ENCODE data around the gene SULF2.

Gene SULF2

DNA sequence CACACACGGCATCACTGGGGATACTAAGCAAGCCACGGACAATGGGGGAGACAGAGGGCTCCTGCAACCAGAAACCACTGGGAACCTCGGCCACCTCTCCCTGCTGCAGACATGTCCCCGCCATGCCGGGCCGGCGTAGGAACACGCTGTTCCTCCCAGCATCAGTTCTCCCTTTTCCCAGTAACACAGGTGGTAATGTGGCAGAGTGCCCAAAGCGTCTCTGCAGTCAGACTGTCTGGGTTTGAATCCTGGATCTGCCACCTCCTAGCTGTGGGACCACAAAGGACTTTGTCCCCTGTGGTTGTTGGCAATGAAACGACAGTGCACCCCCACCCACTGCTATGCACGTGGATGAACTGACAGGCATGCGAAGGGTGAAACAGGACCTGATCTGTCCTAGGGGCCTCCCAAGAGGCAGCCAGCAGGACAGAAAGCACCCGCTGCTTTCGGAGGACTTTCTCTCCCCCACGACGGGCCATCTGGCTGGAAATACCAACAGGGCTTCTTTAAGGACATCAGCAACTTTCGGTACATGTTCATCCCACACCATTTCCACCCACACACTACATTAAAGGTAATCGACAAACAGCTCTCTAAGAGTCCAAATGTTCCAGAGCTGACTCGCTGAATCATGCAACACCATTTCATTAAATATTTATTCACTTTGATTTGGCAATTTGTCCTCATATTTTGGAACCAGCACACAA, 74.1 kb downstream of the SULF2 start:
- no peak for DNase-seq (ENCODE audit: low read depth)

DNA sequence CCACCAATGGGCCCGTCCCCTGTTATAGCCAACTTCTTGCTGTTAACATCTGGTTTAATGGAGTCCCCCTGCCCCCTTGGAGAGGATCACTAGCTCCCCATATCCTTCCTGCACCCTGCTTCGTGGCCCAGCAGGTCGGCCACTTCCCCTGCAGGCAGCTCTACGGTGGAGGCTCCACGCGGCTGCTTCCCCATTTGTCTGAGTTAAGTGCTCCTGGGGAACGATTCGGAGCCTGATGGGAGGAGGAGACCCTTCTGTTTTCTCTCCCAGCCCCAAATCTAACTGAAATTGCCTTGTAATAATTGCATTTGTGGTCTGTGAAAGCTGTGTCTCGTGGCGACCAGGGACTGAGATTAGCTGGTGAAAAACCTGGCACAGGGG, 74.6 kb downstream of the SULF2 start:
- DNase-seq (ENCODE audit: low read depth), result no peak

DNA sequence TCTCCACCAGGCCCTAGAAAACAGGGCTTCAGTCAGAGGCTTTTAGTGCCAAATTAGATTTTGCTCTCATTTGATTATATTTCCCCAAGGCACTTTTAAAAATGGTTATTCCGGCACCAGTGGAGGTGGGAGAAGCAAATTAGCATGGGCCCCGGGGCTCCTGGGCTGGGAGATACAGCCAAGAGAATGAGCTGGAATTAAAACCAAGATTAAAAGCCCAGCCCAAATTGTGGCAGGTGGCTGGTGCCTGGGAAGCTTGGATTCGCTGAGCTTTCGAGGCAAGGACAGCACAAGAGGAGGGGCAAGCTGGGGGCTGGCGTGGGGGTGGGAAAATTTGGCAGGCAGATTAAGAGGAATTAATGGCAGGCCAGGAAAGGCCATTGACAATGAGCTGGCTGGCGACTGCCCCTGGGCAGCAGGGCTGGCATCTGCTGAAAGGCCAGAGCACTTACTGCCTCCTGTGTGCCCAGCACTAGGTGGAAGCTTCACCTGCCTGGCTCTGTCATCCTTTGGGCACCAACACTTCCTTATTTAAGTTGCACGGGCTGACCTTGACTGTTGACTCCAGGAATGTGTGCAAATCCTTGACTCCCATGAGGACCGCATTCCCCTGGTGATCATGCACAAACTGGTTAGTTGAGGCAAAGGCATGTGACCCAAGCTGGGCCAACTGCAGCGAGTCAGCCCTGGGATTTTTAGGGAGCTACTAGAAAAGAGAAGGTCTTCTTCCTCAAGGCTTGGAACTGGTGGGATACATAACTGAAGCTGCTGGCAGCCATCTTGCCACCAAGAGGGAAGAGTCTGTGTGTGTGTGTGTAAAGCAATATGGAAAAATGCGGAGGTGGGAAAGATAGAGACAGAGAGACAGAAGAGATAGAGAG, 76.1 kb downstream of the SULF2 start:
- no peak for DNase-seq (ENCODE audit: low read depth)

DNA sequence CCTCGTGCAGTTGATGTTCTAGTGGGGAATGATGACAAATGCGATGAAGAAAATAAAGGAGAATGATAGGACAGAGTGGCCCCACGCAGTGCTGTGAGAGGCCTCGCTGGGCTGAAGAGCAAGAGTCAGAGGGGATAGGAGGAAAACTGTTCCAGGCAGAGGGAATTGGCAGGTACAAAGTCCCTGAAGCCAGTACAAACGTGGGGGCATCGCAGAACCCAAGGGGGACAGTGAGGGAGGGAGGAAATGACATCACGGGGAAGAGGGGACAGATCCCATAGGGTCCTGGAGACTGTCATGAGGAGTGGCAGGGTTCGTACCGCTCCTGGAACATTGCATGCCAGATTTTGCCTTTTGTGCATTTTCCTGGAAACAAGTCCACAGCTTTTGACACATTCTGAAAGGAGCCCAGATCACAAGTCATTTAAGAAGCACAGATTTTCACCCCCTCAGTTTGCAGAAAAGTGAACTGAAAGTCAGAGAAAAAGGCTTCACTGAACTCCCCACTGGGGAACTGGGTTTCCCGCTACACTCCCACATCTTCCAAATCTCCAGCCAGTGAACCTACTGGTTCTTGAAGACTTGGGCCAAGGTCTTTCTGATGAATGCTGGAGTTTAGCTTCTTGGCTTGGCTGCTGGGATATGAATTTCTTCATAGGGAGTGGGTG, 77.0 kb downstream of the SULF2 start:
- DNase-seq (ENCODE audit: low read depth), result no peak

DNA sequence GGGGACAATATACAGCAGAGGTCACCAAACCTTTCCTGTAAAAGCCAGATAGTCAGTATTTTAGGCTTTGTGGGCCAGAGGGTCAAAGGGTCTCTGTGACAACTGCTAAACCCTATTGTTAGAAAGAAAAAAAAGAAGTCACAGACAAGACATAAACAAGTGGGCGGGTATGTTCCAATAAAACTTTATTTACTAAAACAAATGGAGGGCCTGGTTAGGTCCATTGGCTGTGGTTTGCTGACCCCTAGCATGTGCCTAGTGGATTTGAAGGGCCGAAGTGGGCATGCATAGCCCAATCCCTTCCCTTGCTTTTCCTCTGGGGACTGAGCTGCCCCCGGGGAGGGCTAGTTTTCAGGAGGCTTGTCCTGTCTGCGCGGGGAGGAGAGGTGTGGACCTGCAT, 78.9 kb downstream of the SULF2 start:
- DNase-seq (ENCODE audit: low read depth), result no peak

DNA sequence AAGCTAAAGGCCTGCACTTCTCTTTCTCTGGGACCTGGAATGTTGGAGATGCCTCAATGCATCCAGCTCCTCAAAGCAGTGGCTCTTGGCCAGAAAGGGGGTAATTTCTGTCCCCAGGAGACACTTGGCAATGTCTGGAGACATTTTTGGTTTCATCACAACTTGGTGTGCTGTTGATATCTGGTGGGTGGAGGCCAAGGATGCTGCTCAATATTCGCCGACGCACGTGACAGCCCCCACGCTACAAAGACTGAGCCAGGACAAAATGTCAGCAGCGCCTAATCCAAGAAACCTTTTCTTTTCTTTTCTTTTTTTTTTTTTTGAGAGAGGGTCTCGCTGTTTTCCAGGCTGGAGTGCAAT, 79.8 kb downstream of the SULF2 start:
- no peak for DNase-seq (ENCODE audit: low read depth)

DNA sequence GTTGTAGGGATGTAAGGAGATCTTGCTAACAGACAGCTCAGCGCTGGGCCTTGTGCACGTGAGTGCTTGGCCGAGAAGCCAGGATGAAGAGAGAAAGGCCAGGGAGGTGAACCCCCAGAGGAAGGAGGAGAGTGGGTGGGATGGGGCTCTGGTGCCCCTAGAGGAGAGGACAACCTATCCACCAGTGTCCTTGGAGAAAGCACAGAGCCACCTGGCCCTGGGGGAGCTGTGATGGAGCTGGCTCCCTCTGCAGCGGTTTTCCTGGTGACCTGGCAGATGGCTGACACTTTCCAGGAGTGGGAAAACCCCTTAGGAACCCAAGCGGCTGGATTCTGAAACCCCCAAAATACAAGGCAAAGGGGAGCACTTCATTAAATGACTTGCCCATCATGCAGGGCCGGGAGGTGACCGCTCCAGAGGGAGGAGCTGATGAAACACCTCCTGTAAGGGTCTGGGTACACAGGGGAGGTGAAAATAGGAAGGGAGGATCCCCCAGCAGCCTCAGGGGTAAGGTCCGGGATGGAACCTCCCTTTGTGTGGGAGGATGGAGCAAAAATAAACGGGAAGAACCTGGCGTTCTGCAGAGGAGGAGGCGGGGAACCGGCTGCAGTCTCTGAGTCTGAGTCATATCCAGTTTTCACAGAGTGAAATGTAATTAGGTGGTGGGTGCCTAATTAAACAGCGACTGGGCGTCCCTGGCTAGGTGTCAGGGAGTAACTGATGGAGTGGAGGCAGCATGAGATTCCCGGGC, 80.4 kb downstream of the SULF2 start:
- DNase-seq (ENCODE audit: low read depth), result no peak

DNA sequence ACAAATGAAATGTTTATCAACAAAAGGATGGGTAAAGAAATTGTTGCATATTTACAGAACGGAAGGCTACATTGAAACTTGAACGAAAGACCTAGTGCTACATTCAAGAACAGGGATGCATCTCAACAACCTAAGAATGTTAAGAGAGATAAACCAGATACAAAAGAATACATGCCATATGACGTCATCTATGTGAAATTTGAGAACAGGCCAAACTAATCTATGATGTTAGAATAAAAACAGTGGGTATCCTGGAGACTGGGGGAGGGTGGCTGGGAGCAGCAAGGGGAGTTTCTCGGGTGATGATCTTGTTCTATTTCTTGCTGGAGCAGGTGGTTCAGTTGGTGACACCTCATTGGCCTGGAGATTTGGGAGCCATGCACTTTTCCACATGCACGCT, 81.5 kb downstream of the SULF2 start:
- no peak for DNase-seq (ENCODE audit: low read depth)

DNA sequence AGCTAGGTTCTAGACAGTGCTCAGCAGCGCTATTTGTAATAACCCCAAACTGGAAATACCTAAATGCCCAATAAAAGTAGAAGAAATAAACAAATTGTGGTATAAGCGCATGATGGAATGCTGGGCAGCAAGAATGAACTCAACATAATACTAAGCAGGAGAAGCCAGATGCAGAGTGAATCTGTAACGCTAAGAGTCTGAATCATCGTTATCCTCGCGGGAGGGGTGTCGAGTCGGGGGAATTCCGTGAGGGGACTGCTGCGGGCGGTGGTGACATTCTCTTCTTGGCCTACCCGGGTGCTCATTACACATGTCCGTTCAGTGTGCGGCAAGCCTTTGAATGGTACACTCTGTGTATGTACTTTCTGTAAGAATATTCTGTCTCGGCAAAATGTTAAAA, 83.7 kb downstream of the SULF2 start:
- DNase-seq (ENCODE audit: low read depth), result no peak

DNA sequence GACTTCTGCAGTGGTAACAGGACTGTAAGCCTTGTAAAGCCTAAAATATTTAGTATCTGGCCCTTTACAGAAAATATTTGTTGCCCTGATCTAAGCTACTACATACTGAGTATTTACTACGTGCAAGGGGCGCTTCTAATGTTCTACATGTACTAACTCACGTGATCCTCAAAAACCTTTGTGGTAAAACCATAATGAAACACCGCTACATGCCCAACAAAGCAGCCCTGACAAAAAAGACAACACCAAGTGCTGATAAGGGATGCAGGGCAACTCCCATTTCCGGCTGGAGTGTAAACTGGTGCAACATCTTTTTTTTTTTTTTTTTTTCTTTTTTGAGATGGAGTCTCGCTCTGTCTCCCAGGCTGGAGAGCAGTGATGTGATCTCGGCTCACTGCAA, 85.0 kb downstream of the SULF2 start:
- DNase-seq (ENCODE audit: low read depth), result no peak

DNA sequence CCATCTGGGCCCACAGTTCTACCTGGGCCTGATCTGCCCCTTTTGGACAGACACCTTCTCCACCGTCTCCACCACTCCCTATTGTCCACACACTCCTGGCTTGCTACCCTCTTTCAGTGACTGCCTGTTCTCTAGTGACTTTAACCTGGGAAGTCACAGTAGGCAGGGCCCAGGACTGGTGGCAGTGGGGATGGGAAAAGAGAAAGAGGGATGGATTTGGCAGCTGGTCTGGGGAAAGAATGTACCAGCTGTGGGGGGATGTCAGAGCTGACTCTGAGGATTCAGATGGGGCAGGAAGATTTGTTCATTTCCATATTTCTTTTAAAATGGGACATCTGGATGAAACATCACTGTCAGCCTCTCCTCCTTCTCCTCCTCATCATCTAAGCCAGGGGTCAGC, 85.5 kb downstream of the SULF2 start:
- no peak for DNase-seq (ENCODE audit: low read depth)

DNA sequence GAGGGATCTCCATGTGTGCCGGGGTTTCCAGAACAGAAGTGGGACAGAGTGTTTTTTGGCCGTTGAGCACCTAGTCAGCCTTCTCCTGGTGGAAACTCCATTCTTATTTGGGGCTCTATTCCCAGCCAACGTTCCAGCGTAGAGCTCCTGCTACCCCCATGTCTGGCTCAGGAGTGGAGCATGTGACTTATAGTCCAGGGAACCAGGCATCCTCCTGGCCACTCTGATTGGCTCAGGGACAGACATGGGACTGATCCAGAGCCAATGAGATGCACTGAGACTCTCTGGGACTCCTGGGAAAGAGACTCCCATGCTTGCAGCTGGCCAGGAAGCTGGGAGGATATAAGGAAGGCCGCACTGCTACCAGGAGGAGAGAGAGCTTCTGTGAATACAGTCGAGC, 87.1 kb downstream of the SULF2 start:
- DNase-seq (ENCODE audit: low read depth), result no peak

DNA sequence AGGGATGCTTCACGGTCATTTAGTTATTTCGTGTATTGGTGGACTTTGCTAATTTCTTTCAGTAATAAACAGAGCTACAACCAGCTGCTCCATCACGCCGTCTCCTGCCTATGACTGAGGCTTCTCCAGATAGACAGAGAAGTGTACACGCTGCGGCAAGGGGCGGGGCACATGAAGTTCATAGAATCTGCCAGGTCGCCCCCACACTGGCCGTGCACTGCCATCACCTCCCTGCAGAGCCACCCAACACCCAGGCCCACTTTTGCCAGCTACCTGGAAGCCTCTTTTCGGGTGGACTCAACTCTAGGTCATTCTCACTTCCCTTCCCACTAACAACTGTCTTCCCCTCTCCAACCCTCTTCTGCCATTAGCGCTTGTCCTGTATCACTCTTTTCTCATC, 88.4 kb downstream of the SULF2 start:
- DNase-seq (ENCODE audit: low read depth), result no peak

DNA sequence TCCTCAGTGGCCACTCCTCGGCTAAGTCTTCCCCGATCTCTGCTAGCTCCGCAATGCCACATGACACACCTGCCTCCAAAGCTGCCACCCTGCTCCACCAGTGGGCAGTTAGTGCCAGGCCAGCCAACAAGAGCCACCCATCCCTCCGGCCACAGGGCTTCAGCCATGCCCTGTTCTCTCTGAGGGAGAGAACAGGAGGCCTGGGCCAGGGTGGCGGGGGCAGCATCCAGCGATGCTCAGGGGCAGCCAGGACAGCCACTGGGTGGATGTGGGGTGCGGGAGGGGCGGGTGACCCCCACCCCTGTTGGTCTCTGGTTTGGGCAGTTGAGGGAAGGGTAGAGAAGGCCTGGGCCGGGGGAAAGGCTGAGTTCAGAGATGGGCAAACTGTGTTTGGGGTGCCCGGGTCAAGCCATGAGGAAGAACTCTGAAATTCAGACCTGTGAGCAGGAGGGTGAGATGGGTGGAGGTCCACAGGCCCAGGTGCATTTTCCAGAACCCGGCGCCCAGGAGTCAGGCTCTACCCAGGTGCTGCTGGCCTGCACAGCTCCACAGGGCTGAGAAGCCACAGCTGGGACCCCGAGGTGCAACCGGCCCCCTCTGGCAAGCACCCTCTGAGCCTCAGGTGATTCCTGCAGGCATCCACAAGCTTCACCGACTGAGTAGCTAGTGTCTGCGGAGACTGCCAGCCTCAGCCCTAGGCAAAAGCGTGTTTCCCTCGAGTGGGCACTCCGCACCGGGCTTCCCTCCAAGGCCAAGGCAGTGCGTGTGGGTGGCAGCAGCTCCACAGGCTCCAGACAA, 91.1 kb downstream of the SULF2 start:
- DNase-seq (ENCODE audit: low read depth), result no peak

DNA sequence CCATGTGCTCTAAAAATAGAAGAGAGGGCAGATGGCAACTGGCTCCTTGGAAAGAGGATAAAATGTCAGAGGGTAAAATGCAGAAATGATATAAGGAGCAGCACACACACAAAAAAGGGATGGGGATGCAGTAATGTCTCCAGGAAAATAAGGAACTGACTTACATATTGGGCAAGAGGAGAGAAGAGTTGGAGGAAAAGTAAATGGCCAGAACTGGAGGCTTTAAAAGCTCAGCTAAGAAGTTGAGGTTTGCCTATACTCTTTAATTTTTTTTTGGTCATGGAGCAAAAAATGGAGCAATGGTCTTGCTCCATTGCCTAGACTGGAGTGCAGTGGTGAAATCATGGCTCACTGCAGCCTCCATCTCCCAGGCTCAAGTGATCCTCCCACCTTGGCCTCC, 93.7 kb downstream of the SULF2 start:
- DNase-seq (ENCODE audit: low read depth), result no peak

DNA sequence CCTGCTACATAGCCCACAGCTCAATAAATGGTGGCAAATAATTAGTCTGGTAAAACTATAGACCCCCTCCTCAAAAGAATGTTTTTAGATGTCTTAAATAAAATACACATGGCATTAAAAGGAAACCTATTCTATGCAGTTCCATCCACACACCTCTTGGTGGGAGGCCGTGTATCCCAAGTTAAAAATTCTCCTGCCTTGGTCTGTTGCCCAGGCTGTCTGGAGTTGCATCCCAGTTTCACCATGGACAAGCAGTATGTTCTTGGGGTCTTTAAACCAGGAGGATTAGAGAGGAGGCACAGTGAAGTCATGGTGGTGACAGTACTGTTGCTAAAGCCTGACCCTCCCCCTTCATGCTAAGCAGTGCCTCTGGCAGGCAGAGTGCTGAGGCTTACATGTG, 95.5 kb downstream of the SULF2 start:
- no peak for DNase-seq (ENCODE audit: low read depth)

DNA sequence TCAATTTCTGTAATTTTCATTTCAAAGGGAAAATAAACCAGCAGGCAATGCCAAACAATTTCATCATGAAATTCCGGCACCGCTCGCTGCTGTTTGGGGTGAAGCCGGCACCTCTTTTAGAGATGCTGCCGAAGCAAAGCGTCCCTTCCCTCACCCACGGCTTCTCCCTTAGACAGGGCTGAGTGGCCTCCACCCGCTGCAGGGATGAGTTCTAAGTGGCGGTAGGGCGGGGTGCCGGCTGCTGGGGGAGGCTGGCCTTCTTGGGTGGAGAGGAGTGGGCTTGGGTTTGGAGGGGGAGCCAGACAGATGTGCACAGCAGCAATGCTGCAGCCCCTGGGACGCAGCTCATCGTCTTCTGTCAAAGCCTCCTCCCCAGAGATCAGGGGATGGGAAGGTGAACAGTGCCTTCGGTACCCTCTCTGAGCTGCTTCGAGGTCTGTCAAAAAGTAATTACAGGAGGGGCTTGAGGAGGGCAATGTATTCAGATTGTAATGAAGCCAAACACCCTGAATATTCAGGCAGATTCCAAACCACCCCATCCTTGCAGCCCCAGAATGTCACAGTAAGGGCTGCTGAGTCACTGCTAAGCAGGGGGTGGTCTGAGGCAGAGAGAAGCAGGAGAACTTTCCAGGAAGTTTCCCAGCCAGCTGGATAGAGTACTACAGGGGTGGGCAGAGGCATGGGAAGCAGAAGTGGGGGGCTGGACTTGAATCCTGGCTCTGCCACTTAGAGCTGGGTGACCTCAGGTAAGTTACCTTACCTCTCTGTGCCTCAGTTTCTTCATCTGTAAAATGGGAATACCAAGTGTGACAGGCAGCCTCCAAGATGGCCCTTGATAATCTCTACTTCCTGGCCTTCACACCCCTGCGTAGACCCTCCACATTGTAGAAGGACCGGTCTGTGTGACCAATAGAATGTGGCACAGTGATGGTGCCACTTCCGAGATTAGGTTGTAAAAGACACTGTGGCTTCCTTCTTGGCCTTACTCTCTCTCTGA, 96.6 kb downstream of the SULF2 start:
- DNase-seq (ENCODE audit: low read depth), result no peak

DNA sequence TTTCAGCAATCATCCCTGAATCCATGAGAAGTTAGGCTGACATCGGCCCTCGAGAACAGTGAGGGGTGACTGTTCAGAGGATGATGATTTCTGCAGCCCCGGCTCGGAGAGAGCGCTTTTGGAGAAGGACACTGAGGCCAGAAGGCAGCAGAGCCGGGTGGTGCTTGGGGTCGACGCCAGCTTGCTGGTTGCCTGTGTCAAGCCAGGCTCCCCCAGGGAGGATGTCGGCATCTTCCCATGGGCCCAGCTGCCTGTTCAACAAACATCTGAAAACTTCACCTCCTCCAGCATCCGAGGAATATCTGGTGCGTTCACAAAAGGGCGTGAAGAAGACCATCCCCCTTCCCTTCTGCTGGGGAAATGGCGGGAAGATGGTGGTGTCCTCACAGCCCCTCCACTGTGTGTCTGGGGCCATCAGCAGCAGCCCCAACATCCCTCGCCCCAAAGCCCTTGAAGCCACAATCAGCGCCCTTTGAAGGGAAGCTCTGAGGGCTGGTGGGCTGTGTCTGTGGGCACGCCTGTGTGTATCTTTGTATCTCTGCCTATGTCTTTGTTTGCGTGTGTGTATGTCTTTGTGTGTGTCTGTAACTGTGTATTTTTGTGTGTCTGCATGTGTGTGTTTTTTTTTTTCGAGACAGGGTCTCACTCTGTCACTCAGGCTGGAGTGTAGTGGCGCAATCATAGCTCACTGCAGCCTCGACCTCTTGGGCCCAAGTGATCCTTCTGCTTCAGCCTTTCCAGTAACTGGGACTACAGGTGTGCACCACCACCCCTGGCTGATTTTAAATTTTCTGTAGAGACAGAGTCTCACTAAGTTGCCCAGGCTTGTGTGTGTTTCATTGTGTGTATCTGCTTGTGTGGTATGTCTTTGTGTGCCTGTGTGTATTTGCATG, 97.9 kb downstream of the SULF2 start:
- no peak for DNase-seq (ENCODE audit: low read depth)

DNA sequence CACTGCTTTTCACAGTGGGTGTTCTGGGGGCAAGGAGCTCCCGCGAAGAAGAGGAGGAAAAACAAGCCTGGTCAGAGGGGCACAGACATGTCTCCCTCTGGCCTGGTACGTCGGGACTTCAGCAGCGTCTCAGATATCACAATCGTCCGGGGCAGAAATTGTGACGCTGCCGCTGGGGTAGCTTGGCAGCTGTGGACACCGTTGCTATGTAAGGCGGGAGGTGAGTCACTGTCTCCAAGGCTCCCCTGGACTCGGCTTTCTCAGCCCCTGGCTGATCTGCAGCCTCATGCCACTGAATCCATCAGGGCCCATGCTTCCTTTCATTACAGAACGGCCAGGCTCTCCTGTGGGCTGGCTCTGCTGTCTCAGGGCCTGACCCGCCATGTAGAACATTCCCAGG, 98.7 kb downstream of the SULF2 start:
- no peak for DNase-seq (ENCODE audit: low read depth)

Measured in stimulated activated CD8-positive, alpha-beta memory T cell treated with anti-CD3 and anti-CD28 coated beads, Interleukin-15, amount 100 ng/mL, for 24 hours (primary cell).